ENCODE measurements around the gene CDC42BPA. TPM values are rescaled to one million over a fixed set of nuclear protein-coding genes. Genes with fewer than 3 reads are reported as not detected.

The CDC42BPA gene
- polyA plus RNA-seq, 3 donors: 5.4 to 14.5 (median 11.7) TPM

DNA sequence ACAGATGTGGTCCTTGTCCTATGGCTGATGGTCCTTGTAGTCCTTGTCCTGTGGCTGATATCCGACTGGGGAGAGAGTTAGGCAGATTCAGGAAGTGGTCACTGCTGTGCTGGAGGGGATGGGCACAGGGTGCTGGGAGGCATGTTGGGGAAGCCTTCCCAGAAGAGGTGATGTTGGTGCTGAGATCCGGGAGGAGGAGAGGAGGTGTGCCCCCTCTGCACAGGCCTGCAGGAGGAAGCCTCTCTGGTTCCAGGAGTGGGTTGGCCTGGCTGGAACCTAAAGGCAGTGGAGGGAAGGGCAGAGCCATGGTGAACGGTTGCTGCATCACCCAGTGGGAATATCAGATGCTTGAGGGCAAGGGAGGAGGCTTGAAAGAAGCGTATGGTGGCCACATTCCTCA lies 363.5 kb downstream of the CDC42BPA start:
- H3K27ac ChIP-seq (ENCODE audit: low read depth, low read length): no peak overlapping the region

DNA sequence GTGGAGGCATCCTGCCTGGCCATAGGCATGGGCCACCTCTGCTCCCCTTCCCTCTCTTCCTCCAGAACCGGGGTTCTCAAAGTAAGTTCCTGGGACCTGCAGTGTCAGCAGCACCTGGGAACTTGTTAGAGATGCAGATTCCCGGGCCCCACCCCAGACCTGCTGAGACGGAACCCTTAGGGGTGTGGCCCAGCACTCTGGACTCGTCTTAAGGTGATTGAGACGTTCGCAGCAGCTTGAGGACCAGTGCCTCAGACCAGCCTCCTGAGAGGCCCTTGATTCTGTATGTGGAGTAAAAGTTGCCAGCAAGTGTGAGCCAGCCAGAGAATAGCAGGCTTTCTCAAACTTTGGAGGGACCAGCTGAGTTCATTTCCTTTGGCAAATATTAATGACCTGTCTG lies 364.0 kb downstream of the CDC42BPA start:
- no peak overlapping the region for H3K27ac ChIP-seq (ENCODE audit: low read depth, low read length)
- WGBS, 3 donors: 53 to 92% (median 85%) methylated on average over 6 of the region's 6 CpGs

More for the DNA sequence above, 363.5 kb downstream of the CDC42BPA start:
- 79 to 95% (median 86%) methylated on average over 4 of the region's 4 CpGs for WGBS, 3 donors

DNA sequence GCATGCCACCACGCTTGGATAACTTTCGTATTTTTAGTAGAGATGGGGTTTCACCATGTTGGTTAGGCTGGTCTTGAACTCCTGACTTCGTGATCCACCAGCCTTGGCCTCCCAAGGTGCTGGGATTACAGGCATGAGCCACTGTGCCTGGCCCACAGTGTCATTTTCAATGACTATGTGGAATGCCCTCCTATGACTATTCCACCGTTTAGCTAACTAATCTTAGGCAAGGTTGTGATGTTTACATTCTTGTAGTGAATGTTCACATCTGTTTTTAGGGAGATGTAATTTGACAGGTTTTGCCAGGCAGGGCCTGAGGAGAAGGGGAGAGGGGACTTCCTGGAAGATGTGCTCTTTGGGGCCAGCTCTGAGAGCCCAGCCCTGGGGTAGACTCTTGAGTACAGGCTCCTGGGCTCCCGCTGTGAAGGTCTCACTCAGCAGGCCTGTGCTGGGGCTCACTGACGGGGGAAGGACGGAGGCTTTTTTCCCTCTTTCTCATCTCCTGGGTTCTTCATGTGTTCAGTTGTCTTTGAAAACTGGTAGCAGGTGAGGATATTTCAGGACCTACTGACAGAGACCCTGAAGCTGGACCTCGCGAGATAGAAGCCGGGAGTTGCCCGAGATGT lies 365.0 kb downstream of the CDC42BPA start:
- no peak overlapping the region for H3K27ac ChIP-seq (ENCODE audit: low read depth, low read length)
- 88 to 94% (median 90%) methylated on average over 11 of the region's 11 CpGs for WGBS, 3 donors

DNA sequence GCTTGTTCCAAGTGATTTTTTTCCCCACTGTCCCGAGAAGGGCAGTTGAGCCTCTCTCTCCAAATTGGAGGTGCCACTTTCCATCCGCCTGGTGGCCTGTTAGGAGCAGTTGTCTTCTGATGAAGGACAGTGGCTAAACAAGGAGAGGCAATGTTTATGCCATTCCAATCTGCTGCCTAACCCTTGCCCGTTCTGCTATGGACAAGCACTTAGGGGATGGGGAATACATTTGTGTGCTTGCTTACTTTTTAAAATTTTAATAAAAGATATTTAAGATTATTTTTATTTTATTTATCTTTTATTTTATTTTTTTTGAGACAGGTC lies 366.2 kb downstream of the CDC42BPA start:
- WGBS, 3 donors: 79 to 93% (median 81%) methylated on average over 3 of the region's 3 CpGs
- H3K27ac ChIP-seq (ENCODE audit: low read depth, low read length): no peak overlapping the region

DNA sequence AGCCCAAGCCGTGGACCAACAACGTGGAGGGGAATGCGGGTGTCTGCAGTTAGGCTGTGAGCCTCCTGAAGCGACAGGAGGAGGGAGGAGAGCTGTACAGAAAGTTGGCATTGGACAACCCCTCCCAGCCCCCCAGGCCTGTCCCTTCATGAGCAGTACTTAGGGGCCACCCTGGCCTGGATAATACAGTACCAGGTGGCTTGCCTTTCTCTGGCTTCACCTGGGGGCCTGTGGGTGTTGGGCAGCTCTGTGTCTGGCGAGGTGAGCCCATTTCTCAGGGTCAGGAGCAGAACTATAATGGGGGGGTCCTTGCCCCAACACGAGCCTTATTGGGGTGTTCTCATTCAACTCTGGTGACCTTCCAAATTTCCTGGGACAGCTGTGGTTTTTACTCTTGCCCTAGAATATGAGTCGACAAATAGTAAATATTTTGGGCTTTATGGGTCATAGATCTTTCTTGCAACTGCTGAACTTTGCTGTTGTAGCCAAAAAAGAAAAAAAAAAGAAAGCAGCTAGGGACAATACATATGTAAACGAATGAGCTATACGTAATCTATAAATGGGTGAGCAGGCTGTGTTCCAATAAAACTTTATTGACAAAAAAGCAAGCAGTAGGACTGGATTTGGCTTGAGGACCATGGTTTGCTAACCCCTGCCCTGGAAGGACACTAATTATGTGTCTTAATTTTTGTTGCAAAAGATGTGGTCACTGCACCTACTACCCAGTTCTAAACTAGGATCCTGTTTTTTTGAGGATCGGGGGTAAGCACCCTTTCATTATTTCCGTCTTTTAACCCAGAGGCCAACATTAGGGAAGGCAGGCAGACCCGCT lies 366.8 kb downstream of the CDC42BPA start:
- H3K27ac ChIP-seq (ENCODE audit: low read depth, low read length): no peak overlapping the region
- WGBS, 3 donors: 73 to 75% (median 74%) methylated on average over 11 to 12 of the region's 12 CpGs

DNA sequence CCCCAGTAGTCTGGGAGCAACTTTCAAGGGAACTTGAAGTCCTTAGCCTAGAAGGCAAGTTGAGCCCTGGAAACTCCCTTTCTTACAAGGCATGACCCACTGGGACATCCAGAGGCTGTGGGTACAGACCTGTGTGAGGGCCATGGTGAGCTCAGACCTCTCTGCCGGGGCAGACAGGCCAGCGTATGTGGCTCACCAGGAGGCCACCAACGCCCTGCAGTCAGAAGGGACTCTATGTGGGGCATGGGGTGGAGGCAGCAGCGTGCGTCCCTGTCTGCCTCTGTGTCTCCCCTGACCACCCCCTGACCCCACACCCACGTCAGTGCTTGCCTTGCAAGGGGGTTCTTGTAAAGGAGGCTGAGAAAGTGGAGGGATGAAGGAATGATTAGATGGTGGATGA lies 367.4 kb downstream of the CDC42BPA start:
- no peak overlapping the region for H3K27ac ChIP-seq (ENCODE audit: low read depth, low read length)
- WGBS, 3 donors: 71 to 78% (median 71%) methylated on average over 6 of the region's 6 CpGs

DNA sequence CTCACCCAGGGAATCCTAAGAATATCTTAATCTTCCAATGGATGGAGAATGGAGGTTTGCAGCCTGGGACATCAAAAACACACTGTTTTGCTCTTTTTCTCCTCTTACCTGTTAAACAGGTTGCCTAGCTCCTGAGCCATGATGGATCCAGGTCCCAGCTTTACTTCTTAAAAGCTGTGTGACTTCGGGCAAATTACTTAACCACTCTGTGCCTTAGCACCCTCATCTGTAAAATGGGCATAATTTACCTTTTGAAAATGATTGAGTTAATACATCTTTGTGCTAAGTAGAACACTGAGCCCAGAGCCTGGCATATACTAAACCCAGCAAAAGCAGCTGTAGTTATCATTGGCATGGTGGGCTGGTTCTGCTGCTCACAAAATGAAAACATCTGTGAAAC lies 368.0 kb downstream of the CDC42BPA start:
- H3K27ac ChIP-seq (ENCODE audit: low read depth, low read length): no peak overlapping the region
- WGBS, 3 donors: 96 to 98% (median 97%) methylated on average over 1 of the region's 1 CpG

DNA sequence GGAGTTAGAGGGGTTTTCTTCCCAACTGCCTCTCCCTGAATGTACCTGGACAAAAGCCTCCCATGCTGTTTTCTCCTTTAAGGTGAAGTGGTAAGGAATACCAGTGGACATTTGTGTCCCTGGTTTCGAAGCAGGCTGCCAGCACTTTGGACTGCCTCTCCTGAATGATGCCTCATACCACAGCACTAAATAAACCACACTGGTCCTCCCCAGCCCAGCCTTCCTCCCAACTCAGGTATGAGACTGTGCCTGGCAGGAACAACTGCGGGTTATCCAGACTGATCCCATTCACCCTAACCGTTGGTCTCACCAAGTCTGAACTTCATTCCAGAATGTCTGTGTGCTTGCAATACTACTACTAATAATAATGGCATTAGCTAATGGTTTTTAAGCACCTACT lies 368.9 kb downstream of the CDC42BPA start:
- no peak overlapping the region for H3K27ac ChIP-seq (ENCODE audit: low read depth, low read length)
- 83 to 98% (median 94%) methylated on average over 3 of the region's 3 CpGs for WGBS, 3 donors

DNA sequence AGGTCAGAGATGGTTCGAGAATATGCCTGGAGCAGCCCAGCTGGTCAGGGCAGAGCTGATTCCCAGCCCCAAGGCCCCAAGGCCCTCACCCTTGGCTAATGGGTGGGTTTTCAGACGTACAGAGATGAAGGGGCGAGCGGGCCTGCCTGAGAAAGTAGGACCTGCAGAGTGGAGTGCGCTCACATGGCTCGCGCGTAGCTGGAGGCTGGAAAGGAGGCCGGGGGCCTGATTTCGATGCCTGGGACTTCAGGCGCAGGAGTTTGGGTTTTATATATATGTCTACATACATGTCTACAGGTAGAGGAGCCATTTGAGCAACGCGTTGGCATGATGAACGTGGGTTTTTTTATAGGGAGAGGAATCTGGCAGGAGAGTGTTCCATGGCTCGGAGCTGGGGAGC lies 369.3 kb downstream of the CDC42BPA start:
- H3K27ac ChIP-seq (ENCODE audit: low read depth, low read length): no peak overlapping the region
- WGBS, 3 donors: 83 to 97% (median 96%) methylated on average over 15 of the region's 15 CpGs

DNA sequence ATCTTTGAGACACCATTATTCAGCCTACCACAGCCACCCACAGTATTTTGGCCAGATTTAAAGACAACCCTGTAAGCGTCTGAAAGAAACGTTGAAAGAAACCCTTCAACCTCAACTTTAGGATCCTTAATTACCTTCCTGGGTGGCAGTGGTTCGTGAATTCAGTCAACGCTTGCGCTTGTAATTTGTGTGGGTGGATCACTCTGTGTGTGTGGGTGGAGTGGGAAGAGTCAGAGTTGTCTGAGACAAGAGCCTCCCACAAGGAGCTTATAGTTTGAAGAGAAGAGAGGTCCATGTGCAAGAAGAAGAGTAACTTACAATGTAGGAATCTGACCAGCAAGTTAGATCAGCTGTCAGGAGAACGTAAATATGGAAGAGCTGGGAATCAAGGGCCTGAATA lies 369.8 kb downstream of the CDC42BPA start:
- WGBS, 3 donors: 92 to 98% (median 96%) methylated on average over 6 of the region's 6 CpGs
- no peak overlapping the region for H3K27ac ChIP-seq (ENCODE audit: low read depth, low read length)

DNA sequence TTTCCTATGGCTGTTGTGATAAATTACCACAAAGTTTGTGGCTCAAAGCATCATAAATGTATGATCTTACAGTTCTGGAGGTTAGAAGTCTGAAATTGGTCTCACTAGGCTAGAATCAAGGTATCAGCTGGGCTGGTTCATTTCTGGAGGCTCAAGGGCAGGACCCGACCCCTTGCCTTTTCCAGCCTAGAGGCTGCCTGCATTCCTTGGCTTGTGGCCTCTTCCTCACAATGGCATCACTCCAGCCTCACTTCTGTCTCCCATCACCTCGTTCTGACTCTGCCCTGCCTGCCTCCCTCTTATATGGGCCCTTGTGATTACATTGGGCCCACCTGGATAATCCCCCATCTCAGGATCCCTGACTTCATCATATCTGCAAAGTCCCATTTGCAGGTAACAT lies 370.2 kb downstream of the CDC42BPA start:
- WGBS, 3 donors: 92 to 100% (median 92%) methylated on average over 2 of the region's 2 CpGs
- no peak overlapping the region for H3K27ac ChIP-seq (ENCODE audit: low read depth, low read length)

DNA sequence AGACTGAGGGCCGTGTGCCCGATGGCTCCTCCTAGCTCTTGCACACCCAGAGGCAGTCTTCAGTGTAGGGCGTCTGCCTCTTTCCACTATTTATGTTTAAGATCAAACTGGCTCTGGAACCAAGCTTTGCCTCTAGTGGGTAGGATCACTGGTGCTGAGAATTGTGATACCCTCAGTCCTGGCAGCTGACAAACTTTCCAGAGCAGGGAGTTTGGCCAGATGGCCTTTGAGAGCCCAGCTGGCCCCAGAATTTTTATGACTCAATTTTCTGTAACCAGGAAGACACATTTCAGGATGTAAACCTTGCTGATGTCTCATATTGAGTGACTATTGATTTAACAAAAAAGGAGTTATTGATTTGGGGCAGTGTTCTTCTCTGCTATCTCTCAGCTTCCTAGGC lies 371.5 kb downstream of the CDC42BPA start:
- H3K27ac ChIP-seq (ENCODE audit: low read depth, low read length): no peak overlapping the region
- 30 to 82% (median 79%) methylated on average over 3 of the region's 3 CpGs for WGBS, 3 donors

DNA sequence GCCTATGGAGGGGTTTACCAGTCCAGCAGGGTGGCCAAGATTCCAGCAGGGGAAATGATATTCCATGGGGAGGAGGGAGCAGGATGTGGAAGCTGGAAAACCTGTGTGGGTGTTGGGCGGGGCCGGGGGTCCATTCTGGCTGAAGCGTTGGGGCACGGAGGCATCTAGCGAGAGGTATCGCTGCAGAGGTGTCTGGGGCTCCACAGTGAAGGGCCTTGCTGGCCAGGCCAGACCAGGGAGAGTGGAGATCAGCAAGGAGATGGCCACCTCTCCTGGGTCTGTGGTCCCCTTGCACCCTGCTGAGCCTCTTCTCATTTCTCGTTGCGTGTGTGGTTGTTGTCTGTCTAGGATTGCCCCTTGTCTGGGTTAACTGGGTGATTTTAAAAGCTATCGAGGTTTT lies 372.0 kb downstream of the CDC42BPA start:
- 69 to 85% (median 82%) methylated on average over 9 of the region's 9 CpGs for WGBS, 3 donors
- H3K27ac ChIP-seq (ENCODE audit: low read depth, low read length): no peak overlapping the region

DNA sequence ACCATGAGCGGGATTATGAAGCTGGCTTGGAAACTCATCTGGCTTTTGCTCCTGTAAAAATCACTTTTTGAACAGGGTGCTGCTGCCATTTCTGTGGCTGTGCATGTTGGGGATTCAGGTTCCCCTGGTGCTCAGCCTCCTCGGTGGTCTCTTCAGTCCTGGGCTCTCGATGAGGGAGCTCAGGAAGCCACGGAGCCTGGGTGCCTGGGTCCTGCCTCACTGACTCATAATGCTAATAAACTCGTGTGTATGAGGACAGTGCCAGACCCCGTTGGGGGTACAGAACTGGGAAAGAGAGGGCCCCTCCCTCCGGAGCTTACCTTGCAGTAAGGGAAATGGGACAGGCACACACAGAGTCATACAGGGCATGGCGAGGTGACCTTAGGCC lies 372.4 kb downstream of the CDC42BPA start:
- 28 to 79% (median 73%) methylated on average over 8 of the region's 8 CpGs for WGBS, 3 donors
- no peak overlapping the region for H3K27ac ChIP-seq (ENCODE audit: low read depth, low read length)

DNA sequence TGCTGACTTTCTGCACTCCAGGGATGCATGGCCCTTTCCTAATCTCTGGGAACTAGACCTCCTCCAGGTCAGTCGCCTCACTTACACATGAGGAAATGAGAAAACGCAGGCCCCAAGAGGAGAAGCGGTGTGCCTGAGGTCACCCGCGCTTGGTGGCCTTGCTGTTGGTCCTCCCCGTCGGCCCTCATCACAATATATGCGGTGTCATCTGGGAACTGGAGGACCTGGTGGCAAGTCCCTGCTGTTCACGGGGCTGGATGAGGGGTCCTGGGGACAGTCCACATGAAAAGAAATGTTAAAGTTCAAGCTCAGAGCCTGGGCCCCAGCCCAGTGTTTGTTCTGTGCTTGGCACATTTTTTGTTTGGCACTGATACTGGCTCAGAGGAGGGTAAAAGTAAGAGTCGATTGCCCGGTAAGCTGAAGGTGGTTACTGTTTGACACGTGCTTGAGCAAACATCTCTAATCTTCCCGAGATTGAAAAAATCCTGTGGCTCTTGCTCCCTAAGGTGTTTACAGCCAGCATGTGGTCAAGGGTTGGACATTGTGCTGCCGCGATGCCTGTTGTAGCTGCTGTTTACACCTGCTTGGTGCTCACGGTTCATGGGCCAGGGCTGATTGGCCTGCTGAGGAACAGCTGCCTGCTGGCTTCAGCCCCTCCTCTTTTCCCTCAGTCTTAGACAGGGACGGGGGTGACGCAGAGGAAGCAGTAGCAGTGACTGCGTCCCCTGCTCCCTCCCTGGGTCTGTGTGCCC lies 373.0 kb downstream of the CDC42BPA start:
- 29 to 60% (median 58%) methylated on average over 19 of the region's 19 CpGs for WGBS, 3 donors
- no peak overlapping the region for H3K27ac ChIP-seq (ENCODE audit: low read depth, low read length)

DNA sequence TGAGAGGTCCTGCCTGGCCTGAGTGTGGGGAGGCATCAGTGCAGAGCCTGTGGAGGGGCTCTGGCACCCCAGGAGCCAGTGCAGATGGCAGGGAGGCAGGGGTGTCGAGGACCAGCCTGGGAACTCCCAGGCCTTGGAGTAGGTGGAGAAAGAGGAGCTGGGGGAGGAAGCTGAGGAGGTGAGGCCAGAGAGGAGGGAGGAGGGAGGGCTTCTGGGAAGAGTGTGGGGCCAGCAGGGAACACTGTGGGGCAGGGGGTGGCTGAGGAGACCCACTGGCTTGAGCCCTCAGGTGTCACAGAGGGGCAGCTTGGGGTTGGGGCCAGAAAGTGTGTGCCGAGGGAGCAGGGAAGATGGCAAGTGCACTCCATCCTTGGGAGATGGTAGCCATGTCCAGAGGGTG lies 374.4 kb downstream of the CDC42BPA start:
- no peak overlapping the region for H3K27ac ChIP-seq (ENCODE audit: low read depth, low read length)
- 54 to 91% (median 91%) methylated on average over 2 of the region's 2 CpGs for WGBS, 3 donors

DNA sequence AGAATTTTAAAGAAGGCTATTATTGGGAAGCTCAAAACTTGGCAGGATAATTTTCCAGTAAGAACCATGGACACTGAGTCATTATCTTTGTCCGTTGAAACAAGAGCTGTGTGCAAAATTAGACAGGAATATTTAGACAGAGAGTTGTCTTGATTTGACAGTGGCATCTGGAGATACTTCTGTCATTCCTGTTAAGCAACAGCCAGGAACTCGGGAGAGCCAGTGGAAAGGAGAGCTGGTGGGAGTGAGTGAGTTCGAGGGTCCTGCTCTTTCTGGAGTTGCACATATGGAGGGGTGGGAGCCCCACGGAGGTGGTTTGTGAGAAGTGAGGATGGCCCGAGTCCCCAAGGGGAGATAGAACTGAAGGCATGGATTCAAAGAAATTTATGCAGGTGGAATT lies 375.1 kb downstream of the CDC42BPA start:
- WGBS, 3 donors: 49 to 61% (median 59%) methylated on average over 5 of the region's 5 CpGs
- no peak overlapping the region for H3K27ac ChIP-seq (ENCODE audit: low read depth, low read length)

DNA sequence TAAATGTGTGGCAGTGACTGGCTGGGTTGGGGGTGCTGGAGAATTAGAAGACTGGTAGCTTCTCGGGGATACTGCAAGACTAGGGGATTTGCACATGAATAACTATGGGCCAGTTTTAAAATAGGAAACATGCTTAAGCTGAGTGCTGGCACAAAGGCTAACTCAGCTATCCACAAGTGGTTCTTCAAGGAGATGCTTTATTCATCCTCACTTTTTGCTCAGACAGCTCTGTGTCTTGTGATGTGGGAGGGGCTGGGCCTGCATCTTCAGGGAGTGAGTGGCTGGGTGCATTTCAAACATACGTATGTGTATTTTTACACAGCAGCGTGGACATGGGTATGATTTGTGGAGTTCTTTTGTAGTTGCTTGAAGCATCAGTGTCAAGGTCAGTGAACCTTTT lies 375.9 kb downstream of the CDC42BPA start:
- H3K27ac ChIP-seq (ENCODE audit: low read depth, low read length): no peak overlapping the region
- WGBS, 3 donors: 36 to 80% (median 76%) methylated on average over 3 of the region's 3 CpGs

DNA sequence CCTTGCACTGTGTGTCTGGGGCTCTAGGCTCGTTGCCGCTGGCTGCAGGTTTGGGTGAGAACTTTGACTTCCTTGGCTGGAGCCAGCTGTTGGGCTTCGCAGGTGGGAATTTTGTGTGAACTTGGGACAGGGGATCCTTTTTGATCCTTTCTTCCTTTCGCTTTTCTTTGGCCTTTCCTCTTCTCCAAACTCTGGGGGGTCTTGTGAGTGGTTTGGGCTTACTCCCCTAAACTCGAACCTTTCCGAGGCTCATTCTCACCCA lies 377.6 kb downstream of the CDC42BPA start:
- no peak overlapping the region for H3K27ac ChIP-seq (ENCODE audit: low read depth, low read length)
- WGBS, 3 donors: 18 to 34% (median 28%) methylated on average over 6 of the region's 6 CpGs

Data from adipose tissue (tissue), 3 donors.